Endodermal cell (in vitro differentiated cells): ENCODE results near the gene DAB1. TPM values are rescaled to one million over a fixed set of nuclear protein-coding genes. Genes with fewer than 3 reads are reported as not detected.

Experiments
- DNase-seq: peaks from one replicate; pipeline ENCODE4 v3.0.0-alpha.2; 2017
- H3K27ac ChIP-seq: 2 replicates; pipeline ENCODE4 v1.5.1; 2013; ENCODE audit warnings: mild to moderate bottlenecking, low read depth, low read length, moderate library complexity
- H3K27me3 ChIP-seq: 2 replicates; pipeline ENCODE4 v1.6.1; 2013; ENCODE audit warnings: mild to moderate bottlenecking, low read length, moderate library complexity; ENCODE audit not compliant: insufficient read depth, control insufficient read depth, poor library complexity, severe bottlenecking
- H3K36me3 ChIP-seq: 2 replicates; pipeline ENCODE4 v1.7.0; 2013; ENCODE audit warnings: mild to moderate bottlenecking, low read length, moderate library complexity; ENCODE audit not compliant: control insufficient read depth, insufficient read depth
- H3K4me1 ChIP-seq: one replicate; pipeline ENCODE4 v1.7.0; 2013; ENCODE audit warnings: low read length; ENCODE audit not compliant: control insufficient read depth, insufficient read depth
- H3K4me3 ChIP-seq: 2 replicates; pipeline ENCODE4 v1.5.1; 2013; ENCODE audit warnings: mild to moderate bottlenecking, low read length, moderate library complexity
- H3K9ac ChIP-seq: 2 replicates; pipeline ENCODE4 v1.6.1; 2013; ENCODE audit warnings: mild to moderate bottlenecking, low read length, moderate library complexity; ENCODE audit not compliant: poor library complexity, severe bottlenecking; ENCODE audit errors: extremely low read depth
- H3K9me3 ChIP-seq: 2 replicates; pipeline ENCODE4 v1.6.1; 2013; ENCODE audit warnings: mild to moderate bottlenecking, low read length, moderate library complexity; ENCODE audit not compliant: control insufficient read depth
- H3K27ac Mint-ChIP-seq: 2 replicates; pipeline ENCODE4 v1.8.0; 2020; ENCODE audit warnings: mixed read lengths
- H3K27me3 Mint-ChIP-seq: 2 replicates; pipeline ENCODE4 v1.8.0; 2021; ENCODE audit warnings: mild to moderate bottlenecking, mixed read lengths; ENCODE audit not compliant: insufficient read depth
- H3K36me3 Mint-ChIP-seq: 2 replicates; pipeline ENCODE4 v1.8.0; 2020; ENCODE audit warnings: low read depth, mixed read lengths
- H3K4me1 Mint-ChIP-seq: 2 replicates; pipeline ENCODE4 v1.8.0; 2020; ENCODE audit warnings: mixed read lengths
- H3K4me3 Mint-ChIP-seq: 2 replicates; pipeline ENCODE4 v1.8.0; 2020; ENCODE audit warnings: mild to moderate bottlenecking, moderate library complexity, mixed read lengths
- H3K9me3 Mint-ChIP-seq: 2 replicates; pipeline ENCODE4 v1.8.0; 2020; ENCODE audit warnings: mild to moderate bottlenecking, mixed read lengths
- WGBS, 2 experiments: methylation state at CpG; one replicate each; pipeline versions ENCODE4 v1.1.5 to v1.1.7; 2013; ENCODE audit warnings: missing lambda C conversion rate in 2 of 2, mixed read lengths in 1 of 2; ENCODE audit not compliant: insufficient coverage in 1 of 2, insufficient read length in 1 of 2; 5-methylcytosine and 5-hydroxymethylcytosine counted together
- total RNA-seq, 2 donors: library from RNA; stranded (reverse); fragmentation: NEBNext Ultra II Directional in 1 of 2; extraction: Animal tissue kit (Norgen Biotek cat#: 25700) in 1 of 2; gene quantifications; 2 replicates in 1 of 2; 3 replicates in 1 of 2; pipeline ENCODE4 v1.2.1, GENCODE V29; 2021
- TF ChIP-seq, protein P1 (sequence below): fragments of 200-600 bp; sonication (generic); conservative IDR thresholded peaks from 2 replicates; pipeline ENCODE4 v1.5.0; 2021; ENCODE audit warnings: antibody characterized with exemption, mild to moderate bottlenecking

The DAB1 gene
- total RNA-seq, 2 donors from 2014 or later, result 32.0 to 36.2 TPM

DNA sequence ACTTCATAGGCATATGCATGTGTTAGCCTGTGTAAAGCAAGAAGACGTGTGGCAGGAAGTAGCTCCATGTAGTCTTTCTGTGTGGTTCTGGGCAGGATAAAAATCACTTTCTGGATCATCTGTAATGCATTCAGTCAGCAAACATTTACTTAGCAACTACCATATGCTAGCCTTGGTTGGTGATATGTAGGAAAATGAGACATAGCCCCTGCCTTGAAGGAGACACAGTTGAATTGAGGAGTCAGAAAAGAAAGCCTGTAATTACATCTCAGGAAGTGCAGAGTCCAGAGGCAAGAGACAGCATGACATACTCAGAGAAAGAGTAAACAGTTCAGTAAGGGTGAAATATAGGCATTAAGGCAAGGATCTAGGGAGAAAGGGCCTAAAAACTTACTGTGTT, 38.5 kb downstream of the DAB1 start:
- Histone ChIP-seq H3K36me3 (no peaks in the 10 kb centered on the region), H3K27me3 (no peaks in the 10 kb centered on the region), H3K4me3 (peak overlapping the region; percentile 10), H3K9me3 (no peaks in the 10 kb centered on the region), H3K4me1 (peaks cover 42% of the 10 kb centered on the region), H3K9ac (no peak overlapping the region), H3K27ac (no peak overlapping the region)
- Mint-ChIP-seq H3K4me1 (peaks cover 53% of the 10 kb centered on the region), H3K9me3 (no peaks in the 10 kb centered on the region), H3K4me3 (no peak overlapping the region), H3K27me3 (no peaks in the 10 kb centered on the region), H3K27ac (no peak overlapping the region), H3K36me3 (peaks cover 3% of the 10 kb centered on the region)
- TF ChIP-seq, protein P1, sequence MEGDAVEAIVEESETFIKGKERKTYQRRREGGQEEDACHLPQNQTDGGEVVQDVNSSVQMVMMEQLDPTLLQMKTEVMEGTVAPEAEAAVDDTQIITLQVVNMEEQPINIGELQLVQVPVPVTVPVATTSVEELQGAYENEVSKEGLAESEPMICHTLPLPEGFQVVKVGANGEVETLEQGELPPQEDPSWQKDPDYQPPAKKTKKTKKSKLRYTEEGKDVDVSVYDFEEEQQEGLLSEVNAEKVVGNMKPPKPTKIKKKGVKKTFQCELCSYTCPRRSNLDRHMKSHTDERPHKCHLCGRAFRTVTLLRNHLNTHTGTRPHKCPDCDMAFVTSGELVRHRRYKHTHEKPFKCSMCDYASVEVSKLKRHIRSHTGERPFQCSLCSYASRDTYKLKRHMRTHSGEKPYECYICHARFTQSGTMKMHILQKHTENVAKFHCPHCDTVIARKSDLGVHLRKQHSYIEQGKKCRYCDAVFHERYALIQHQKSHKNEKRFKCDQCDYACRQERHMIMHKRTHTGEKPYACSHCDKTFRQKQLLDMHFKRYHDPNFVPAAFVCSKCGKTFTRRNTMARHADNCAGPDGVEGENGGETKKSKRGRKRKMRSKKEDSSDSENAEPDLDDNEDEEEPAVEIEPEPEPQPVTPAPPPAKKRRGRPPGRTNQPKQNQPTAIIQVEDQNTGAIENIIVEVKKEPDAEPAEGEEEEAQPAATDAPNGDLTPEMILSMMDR, result no peak
- no peak for DNase-seq
- 80% methylated on average over 1 of the region's 1 CpG; no CpG with 5 or more reads in 1 of the 2 experiments for WGBS, 2 experiments

DNA sequence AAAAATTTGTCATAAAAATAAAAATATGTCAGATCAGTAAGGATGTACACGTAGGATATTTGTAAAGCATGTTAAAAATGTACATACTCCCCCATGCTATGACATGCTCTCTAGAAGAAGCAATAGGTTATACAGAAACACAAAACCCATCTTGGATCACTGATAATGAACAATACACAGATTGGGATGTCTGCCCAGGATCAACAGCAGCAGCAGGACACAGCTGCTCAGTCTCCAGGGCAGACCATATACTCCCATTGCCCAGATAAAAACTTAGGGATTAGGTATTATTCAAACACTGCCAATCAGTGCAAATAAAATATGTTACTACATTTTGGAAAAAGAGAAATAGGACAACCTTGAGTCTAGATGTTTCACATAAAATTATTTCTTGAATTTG, 39.0 kb downstream of the DAB1 start:
- H3K27ac ChIP-seq, result no peak overlapping the region
- 100% methylated on average over 1 of the region's 1 CpG; no CpG with 5 or more reads in 1 of the 2 experiments for whole genome bisulfite sequencing, 2 experiments

DNA sequence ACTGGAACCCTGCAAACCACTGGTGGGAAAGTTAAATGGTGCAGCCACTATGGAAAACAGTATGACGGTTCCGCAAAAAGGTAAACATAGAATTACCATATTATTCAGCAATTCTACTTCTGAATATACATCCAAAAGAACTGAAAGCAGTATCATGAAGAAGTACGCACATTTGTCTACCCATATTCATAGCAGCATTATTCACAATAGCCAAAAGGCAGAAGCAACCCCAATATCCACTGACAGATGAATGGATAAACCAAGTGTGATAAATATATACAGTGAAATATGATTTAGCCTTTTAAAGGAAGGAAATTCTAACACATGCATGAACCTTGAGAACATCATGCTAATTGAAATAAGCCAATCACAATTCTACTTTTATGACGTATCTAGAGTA, 39.6 kb downstream of the DAB1 start:
- Histone ChIP-seq H3K36me3 (no peaks in the 10 kb centered on the region), H3K9ac (no peak overlapping the region), H3K4me3 (no peak overlapping the region), H3K27me3 (no peaks in the 10 kb centered on the region), H3K4me1 (peaks cover 42% of the 10 kb centered on the region), H3K27ac (no peak overlapping the region), H3K9me3 (no peaks in the 10 kb centered on the region)
- Mint-ChIP-seq H3K4me1 (peaks cover 56% of the 10 kb centered on the region), H3K27ac (no peak overlapping the region), H3K36me3 (peaks cover 3% of the 10 kb centered on the region), H3K9me3 (no peaks in the 10 kb centered on the region), H3K27me3 (no peaks in the 10 kb centered on the region), H3K4me3 (no peak overlapping the region)
- DNase-seq, result no peak
- TF ChIP-seq, protein P1, result no peak
- 90 to 96% methylated on average over 2 to 4 of the region's 4 CpGs for WGBS, 2 experiments

More for the DNA sequence above, 39.0 kb downstream of the DAB1 start:
- H3K4me1 Mint-ChIP-seq, result peaks cover 53% of the 10 kb centered on the region
- H3K27me3 Mint-ChIP-seq, result no peaks in the 10 kb centered on the region
- Histone ChIP-seq H3K9ac (no peak overlapping the region), H3K4me1 (peaks cover 42% of the 10 kb centered on the region), H3K9me3 (no peaks in the 10 kb centered on the region), H3K36me3 (no peaks in the 10 kb centered on the region), H3K27me3 (no peaks in the 10 kb centered on the region), H3K4me3 (peak overlapping the region; percentile 10)
- no peak for DNase-seq
- no peak overlapping the region for H3K4me3 Mint-ChIP-seq
- H3K9me3 Mint-ChIP-seq, result no peaks in the 10 kb centered on the region
- H3K27ac Mint-ChIP-seq, result no peak overlapping the region
- TF ChIP-seq, protein P1, result no peak
- peaks cover 3% of the 10 kb centered on the region for H3K36me3 Mint-ChIP-seq
